ENCODE data around the gene ANKRD13D. TPM values are rescaled to one million over a fixed set of nuclear protein-coding genes. Genes with fewer than 3 reads are reported as not detected.

Gene ANKRD13D
- total RNA-seq, 4 donors from 2014 or later: 7.4 to 63.7 (median 22.5) TPM

- intact Hi-C loops (cut with DNase I; ENCODE audit: low total_unique reads): no loop called here
- Histone ChIP-seq H3K36me3 (no peaks in the 10 kb centered on the region), H3K27me3 (no peaks in the 10 kb centered on the region), H3K9me3 (no peaks in the 10 kb centered on the region), H3K4me3 (peak overlapping the region; percentile 80 to 94), H3K4me1 (peaks cover 7 to 10% of the 10 kb centered on the region in 2 donors), H3K27ac (peak overlapping the region; percentile 89 to 93)
- no peak for TF ChIP-seq POLR2A (IDR thresholded peaks at IDR 0.05)
- TF ChIP-seq, protein P1, sequence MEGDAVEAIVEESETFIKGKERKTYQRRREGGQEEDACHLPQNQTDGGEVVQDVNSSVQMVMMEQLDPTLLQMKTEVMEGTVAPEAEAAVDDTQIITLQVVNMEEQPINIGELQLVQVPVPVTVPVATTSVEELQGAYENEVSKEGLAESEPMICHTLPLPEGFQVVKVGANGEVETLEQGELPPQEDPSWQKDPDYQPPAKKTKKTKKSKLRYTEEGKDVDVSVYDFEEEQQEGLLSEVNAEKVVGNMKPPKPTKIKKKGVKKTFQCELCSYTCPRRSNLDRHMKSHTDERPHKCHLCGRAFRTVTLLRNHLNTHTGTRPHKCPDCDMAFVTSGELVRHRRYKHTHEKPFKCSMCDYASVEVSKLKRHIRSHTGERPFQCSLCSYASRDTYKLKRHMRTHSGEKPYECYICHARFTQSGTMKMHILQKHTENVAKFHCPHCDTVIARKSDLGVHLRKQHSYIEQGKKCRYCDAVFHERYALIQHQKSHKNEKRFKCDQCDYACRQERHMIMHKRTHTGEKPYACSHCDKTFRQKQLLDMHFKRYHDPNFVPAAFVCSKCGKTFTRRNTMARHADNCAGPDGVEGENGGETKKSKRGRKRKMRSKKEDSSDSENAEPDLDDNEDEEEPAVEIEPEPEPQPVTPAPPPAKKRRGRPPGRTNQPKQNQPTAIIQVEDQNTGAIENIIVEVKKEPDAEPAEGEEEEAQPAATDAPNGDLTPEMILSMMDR (IDR thresholded peaks at IDR 0.05): no peak
- no peak for DNase-seq
These were observed 978 bp upstream of the ANKRD13D start for GRCh38 chr11:67288198-67288451.

- H3K9me3 ChIP-seq: no peaks in the 10 kb centered on the region
- H3K27me3 ChIP-seq: no peaks in the 10 kb centered on the region
- peak overlapping the region; percentile 80 to 94 for H3K4me3 ChIP-seq
- H3K27ac ChIP-seq: peak overlapping the region; percentile 89 to 93
- H3K4me1 ChIP-seq: peaks cover 7 to 10% of the 10 kb centered on the region in 2 donors
- intact Hi-C loops (cut with DNase I; ENCODE audit: low total_unique reads): no loop called here
- no peaks in the 10 kb centered on the region for H3K36me3 ChIP-seq
- DNase-seq: peak; percentile 88
- TF ChIP-seq, protein P1 (IDR thresholded peaks at IDR 0.05): peak; percentile 8 to 76 (median 60)
- peak in 1 of 2 donors; percentile 74 for TF ChIP-seq POLR2A (IDR thresholded peaks at IDR 0.05)
These were observed 464 bp upstream of the ANKRD13D start for GRCh38 chr11:67288452-67289225.

- intact Hi-C loops (cut with DNase I; ENCODE audit: low total_unique reads): no loop called here
These were observed 762 bp downstream of the ANKRD13D start for GRCh38 chr11:67289651-67290479.

GRCh38 chr11:67290801-67291200, 1.7 kb downstream of the ANKRD13D start:
- H3K9me3 ChIP-seq: no peaks in the 10 kb centered on the region
- H3K27me3 ChIP-seq: no peaks in the 10 kb centered on the region
- no peak for DNase-seq
- no peak overlapping the region for H3K4me3 ChIP-seq
- H3K27ac ChIP-seq: peak overlapping the region; percentile 88 to 93
- TF ChIP-seq, protein P1 (IDR thresholded peaks at IDR 0.05): no peak
- TF ChIP-seq POLR2A (IDR thresholded peaks at IDR 0.05): no peak
- intact Hi-C loops (cut with DNase I; ENCODE audit: low total_unique reads): no loop called here
- peaks cover 7 to 10% of the 10 kb centered on the region in 2 donors for H3K4me1 ChIP-seq
- no peaks in the 10 kb centered on the region for H3K36me3 ChIP-seq

More at GRCh38 chr11:67289651-67290479, 762 bp downstream of the ANKRD13D start:
- no peak for DNase-seq
- Histone ChIP-seq H3K4me1 (peaks cover 7 to 10% of the 10 kb centered on the region in 2 donors), H3K9me3 (no peaks in the 10 kb centered on the region), H3K4me3 (peak overlapping the region; percentile 80 to 94), H3K27me3 (no peaks in the 10 kb centered on the region), H3K27ac (peak overlapping the region; percentile 88 to 93), H3K36me3 (no peaks in the 10 kb centered on the region)
- TF ChIP-seq, protein P1 (IDR thresholded peaks at IDR 0.05): no peak
- no peak for TF ChIP-seq POLR2A (IDR thresholded peaks at IDR 0.05)
